ENCODE measurements around the gene LMO7. TPM values are rescaled to one million over a fixed set of nuclear protein-coding genes. Genes with fewer than 3 reads are reported as not detected.

LMO7 gene
- total RNA-seq, 1 donor from 2014 or later, result 60.8 TPM

GRCh38 chr13:75763512-75763911 is 127.4 kb downstream of the LMO7 start:
- Mint-ChIP-seq H3K4me1 (peaks cover 41% of the 10 kb centered on the region), H3K4me3 (no peak overlapping the region), H3K36me3 (peaks cover 12% of the 10 kb centered on the region), H3K27me3 (ENCODE audit: low read depth) (no peaks in the 10 kb centered on the region), H3K9me3 (peaks cover 7% of the 10 kb centered on the region), H3K27ac (no peak overlapping the region)
- TF ChIP-seq, protein P1, sequence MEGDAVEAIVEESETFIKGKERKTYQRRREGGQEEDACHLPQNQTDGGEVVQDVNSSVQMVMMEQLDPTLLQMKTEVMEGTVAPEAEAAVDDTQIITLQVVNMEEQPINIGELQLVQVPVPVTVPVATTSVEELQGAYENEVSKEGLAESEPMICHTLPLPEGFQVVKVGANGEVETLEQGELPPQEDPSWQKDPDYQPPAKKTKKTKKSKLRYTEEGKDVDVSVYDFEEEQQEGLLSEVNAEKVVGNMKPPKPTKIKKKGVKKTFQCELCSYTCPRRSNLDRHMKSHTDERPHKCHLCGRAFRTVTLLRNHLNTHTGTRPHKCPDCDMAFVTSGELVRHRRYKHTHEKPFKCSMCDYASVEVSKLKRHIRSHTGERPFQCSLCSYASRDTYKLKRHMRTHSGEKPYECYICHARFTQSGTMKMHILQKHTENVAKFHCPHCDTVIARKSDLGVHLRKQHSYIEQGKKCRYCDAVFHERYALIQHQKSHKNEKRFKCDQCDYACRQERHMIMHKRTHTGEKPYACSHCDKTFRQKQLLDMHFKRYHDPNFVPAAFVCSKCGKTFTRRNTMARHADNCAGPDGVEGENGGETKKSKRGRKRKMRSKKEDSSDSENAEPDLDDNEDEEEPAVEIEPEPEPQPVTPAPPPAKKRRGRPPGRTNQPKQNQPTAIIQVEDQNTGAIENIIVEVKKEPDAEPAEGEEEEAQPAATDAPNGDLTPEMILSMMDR (IDR thresholded peaks at IDR 0.05; ENCODE audit: unreplicated experiment), result no peak
- no peak for DNase-seq (ENCODE audit: low spot score in 2 of 2, unreplicated experiment in 2 of 2)

DNA sequence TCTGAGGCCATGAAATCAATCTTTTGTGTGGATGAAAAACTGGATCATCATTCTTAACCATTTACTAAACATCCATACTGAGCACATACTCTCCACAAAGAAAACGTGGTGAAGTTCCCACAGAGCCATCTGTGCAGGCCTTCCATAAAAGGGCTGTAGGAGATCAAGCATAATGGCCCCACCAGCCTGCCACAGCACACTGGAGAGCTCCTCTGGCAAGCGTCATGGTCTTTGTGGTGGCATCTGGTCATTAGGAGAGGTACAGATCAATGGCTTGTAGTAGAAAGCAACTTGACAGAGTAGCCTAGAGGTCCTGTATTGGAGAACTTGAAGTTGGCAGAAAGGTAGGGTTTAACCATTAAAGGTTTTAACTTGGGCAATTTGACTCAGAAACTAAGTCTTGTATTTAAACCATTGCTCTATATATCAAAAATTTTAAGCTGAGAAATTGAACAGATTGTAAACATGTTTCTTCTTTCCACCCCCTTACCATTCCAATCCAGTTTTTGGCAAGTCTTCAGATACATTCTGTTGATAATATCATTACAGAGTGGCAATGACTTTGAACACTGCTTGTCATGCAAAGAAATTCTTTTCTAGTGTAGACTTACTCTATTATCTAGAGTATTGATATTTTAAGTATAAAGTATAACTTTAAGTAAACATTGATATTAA is 128.3 kb downstream of the LMO7 start:
- H3K4me3 Mint-ChIP-seq, result no peak overlapping the region
- no peak for DNase-seq (ENCODE audit: low spot score in 2 of 2, unreplicated experiment in 2 of 2)
- peaks cover 46% of the 10 kb centered on the region for H3K4me1 Mint-ChIP-seq
- TF ChIP-seq, protein P1 (IDR thresholded peaks at IDR 0.05; ENCODE audit: unreplicated experiment), result no peak
- peaks cover 7% of the 10 kb centered on the region for H3K9me3 Mint-ChIP-seq
- no peak overlapping the region for H3K27ac Mint-ChIP-seq
- no peaks in the 10 kb centered on the region for H3K27me3 Mint-ChIP-seq (ENCODE audit: low read depth)
- peaks cover 12% of the 10 kb centered on the region for H3K36me3 Mint-ChIP-seq

GRCh38 chr13:75764926-75765310 is 128.8 kb downstream of the LMO7 start:
- no peak overlapping the region for H3K27ac Mint-ChIP-seq
- no peak for DNase-seq (ENCODE audit: low spot score in 2 of 2, unreplicated experiment in 2 of 2)
- H3K27me3 Mint-ChIP-seq (ENCODE audit: low read depth), result no peaks in the 10 kb centered on the region
- TF ChIP-seq, protein P1 (IDR thresholded peaks at IDR 0.05; ENCODE audit: unreplicated experiment), result no peak
- peaks cover 12% of the 10 kb centered on the region for H3K36me3 Mint-ChIP-seq
- H3K4me3 Mint-ChIP-seq, result no peak overlapping the region
- peaks cover 51% of the 10 kb centered on the region for H3K4me1 Mint-ChIP-seq
- peaks cover 7% of the 10 kb centered on the region for H3K9me3 Mint-ChIP-seq

DNA sequence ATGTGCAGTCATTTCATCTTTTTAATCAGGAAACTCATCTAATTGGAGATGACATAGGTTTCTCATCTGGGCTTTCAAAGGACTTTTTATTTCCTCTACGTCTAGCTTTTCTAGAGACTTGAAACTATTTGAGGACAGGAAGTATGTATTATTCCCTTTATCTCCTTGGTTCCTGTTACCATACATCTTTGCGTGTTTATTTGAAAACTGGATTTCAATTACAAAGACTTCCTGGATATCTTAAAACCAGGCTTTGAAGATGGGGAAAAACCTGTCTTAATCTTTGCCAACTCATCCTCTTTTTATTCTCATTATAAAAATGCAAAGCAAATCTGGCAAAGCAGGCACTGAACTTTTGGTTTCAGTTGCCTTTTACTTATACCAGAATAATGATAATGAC is 130.5 kb downstream of the LMO7 start:
- Mint-ChIP-seq H3K36me3 (peaks cover 12% of the 10 kb centered on the region), H3K27me3 (ENCODE audit: low read depth) (no peaks in the 10 kb centered on the region), H3K4me3 (no peak overlapping the region), H3K9me3 (peaks cover 7% of the 10 kb centered on the region), H3K4me1 (peaks cover 54% of the 10 kb centered on the region), H3K27ac (no peak overlapping the region)
- no peak for DNase-seq (ENCODE audit: low spot score in 2 of 2, unreplicated experiment in 2 of 2)
- TF ChIP-seq, protein P1 (IDR thresholded peaks at IDR 0.05; ENCODE audit: unreplicated experiment), result no peak

- Mint-ChIP-seq H3K9me3 (peaks cover 13% of the 10 kb centered on the region), H3K4me3 (no peak overlapping the region), H3K27ac (peak overlapping the region; percentile 47), H3K27me3 (ENCODE audit: low read depth) (no peaks in the 10 kb centered on the region), H3K4me1 (peaks cover 57% of the 10 kb centered on the region), H3K36me3 (peaks cover 11% of the 10 kb centered on the region)
- DNase-seq (ENCODE audit: low spot score in 2 of 2, unreplicated experiment in 2 of 2), result no peak
- TF ChIP-seq, protein P1 (IDR thresholded peaks at IDR 0.05; ENCODE audit: unreplicated experiment), result no peak
These were observed 133.2 kb downstream of the LMO7 start for GRCh38 chr13:75769141-75769905.

Data from mesothelial cell of epicardium (in vitro differentiated cells).